ENCODE data around the gene CCDC197.

The CCDC197 gene

GRCh38 chr14:93957333-93957710 is 39.8 kb upstream of the CCDC197 start:
- H3K4me3 ChIP-seq (ENCODE audit: low read length), result no peak overlapping the region; the same call in 1 of the 2 replicates
- TF ChIP-seq ZNF274 (IDR thresholded peaks at IDR 0.05; ENCODE audit: low read depth, low read length), result no peak

GRCh38 chr14:93957751-93958566 is 39.1 kb upstream of the CCDC197 start:
- TF ChIP-seq ZNF274 (IDR thresholded peaks at IDR 0.05; ENCODE audit: low read depth, low read length), result no peak
- no peak overlapping the region for H3K4me3 ChIP-seq (ENCODE audit: low read length)

- no peak overlapping the region; the same call in 1 of the 2 replicates for H3K4me3 ChIP-seq (ENCODE audit: low read length)
- TF ChIP-seq ZNF274 (IDR thresholded peaks at IDR 0.05; ENCODE audit: low read depth, low read length), result no peak
Measured at GRCh38 chr14:93958567-93959238, 38.4 kb upstream of the CCDC197 start.

GRCh38 chr14:93959239-93960107 is 37.6 kb upstream of the CCDC197 start:
- no peak for TF ChIP-seq ZNF274 (IDR thresholded peaks at IDR 0.05; ENCODE audit: low read depth, low read length)
- H3K4me3 ChIP-seq (ENCODE audit: low read length), result no peak overlapping the region; the same call in 1 of the 2 replicates

GRCh38 chr14:93960108-93960475 is 37.0 kb upstream of the CCDC197 start:
- no peak for TF ChIP-seq ZNF274 (IDR thresholded peaks at IDR 0.05; ENCODE audit: low read depth, low read length)
- H3K4me3 ChIP-seq (ENCODE audit: low read length), result no peak overlapping the region

- H3K4me3 ChIP-seq (ENCODE audit: low read length), result no peak overlapping the region
- no peak for TF ChIP-seq ZNF274 (IDR thresholded peaks at IDR 0.05; ENCODE audit: low read depth, low read length)
Measured at GRCh38 chr14:93960774-93961438, 36.2 kb upstream of the CCDC197 start.

- no peak overlapping the region for H3K4me3 ChIP-seq (ENCODE audit: low read length)
- no peak for TF ChIP-seq ZNF274 (IDR thresholded peaks at IDR 0.05; ENCODE audit: low read depth, low read length)
Measured at GRCh38 chr14:93961620-93962019, 35.5 kb upstream of the CCDC197 start.

GRCh38 chr14:93962701-93963601 is 34.1 kb upstream of the CCDC197 start:
- no peak for TF ChIP-seq ZNF274 (IDR thresholded peaks at IDR 0.05; ENCODE audit: low read depth, low read length)
- peak overlapping the region; percentile 1; the same call in 1 of the 2 replicates for H3K4me3 ChIP-seq (ENCODE audit: low read length)

- H3K4me3 ChIP-seq (ENCODE audit: low read length), result no peak overlapping the region; the same call in 1 of the 2 replicates
- TF ChIP-seq ZNF274 (IDR thresholded peaks at IDR 0.05; ENCODE audit: low read depth, low read length), result no peak
Measured at GRCh38 chr14:93963692-93964091, 33.4 kb upstream of the CCDC197 start.

- TF ChIP-seq ZNF274 (IDR thresholded peaks at IDR 0.05; ENCODE audit: low read depth, low read length), result no peak
- H3K4me3 ChIP-seq (ENCODE audit: low read length), result no peak overlapping the region; the same call in 1 of the 2 replicates
Measured at GRCh38 chr14:93964281-93964680, 32.8 kb upstream of the CCDC197 start.

- no peak for TF ChIP-seq ZNF274 (IDR thresholded peaks at IDR 0.05; ENCODE audit: low read depth, low read length)
Measured at GRCh38 chr14:93964820-93965286, 32.2 kb upstream of the CCDC197 start.

GRCh38 chr14:93965287-93965821 is 31.7 kb upstream of the CCDC197 start:
- no peak for TF ChIP-seq ZNF274 (IDR thresholded peaks at IDR 0.05; ENCODE audit: low read depth, low read length)
- H3K4me3 ChIP-seq (ENCODE audit: low read length), result no peak overlapping the region

More at GRCh38 chr14:93964820-93965286, 32.2 kb upstream of the CCDC197 start:
- no peak overlapping the region for H3K4me3 ChIP-seq (ENCODE audit: low read length)

All from GM08714 (cell line).